ENCODE measurements around the gene FKBP14. TPM values are rescaled to one million over a fixed set of nuclear protein-coding genes. Genes with fewer than 3 reads are reported as not detected.
"Not testable (repeated sequence)": the region's sequence is repeated elsewhere in the genome, so short reads cannot be mapped to it uniquely, and the experiment has no call there.

Gene FKBP14
- total and polyA plus RNA-seq, 9 of the 15 experiments (the other 6 are each of a cell fraction or from before 2014, with no cell fraction given), result 5.3 to 27.9 (median 14.3) TPM

- TF ChIP-seq RAD21 (CRISPR knock-in tag; conservative IDR thresholded peaks at IDR 0.05 in 1 of 2, IDR thresholded peaks at IDR 0.05 in 1 of 2), result peak; percentile 51 to 83
- TF ChIP-seq ZNF263 (CRISPR knock-in tag; IDR thresholded peaks at IDR 0.05; ENCODE audit: borderline replicate concordance), result no peak
- TF ChIP-seq, protein P1, sequence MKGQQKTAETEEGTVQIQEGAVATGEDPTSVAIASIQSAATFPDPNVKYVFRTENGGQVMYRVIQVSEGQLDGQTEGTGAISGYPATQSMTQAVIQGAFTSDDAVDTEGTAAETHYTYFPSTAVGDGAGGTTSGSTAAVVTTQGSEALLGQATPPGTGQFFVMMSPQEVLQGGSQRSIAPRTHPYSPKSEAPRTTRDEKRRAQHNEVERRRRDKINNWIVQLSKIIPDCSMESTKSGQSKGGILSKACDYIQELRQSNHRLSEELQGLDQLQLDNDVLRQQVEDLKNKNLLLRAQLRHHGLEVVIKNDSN (CRISPR knock-in tag; IDR thresholded peaks at IDR 0.05), result no peak
- TF ChIP-seq ZNF561 (CRISPR knock-in tag; conservative IDR thresholded peaks at IDR 0.05), result no peak
- no peak for TF ChIP-seq ILK (tag; IDR thresholded peaks at IDR 0.05; ENCODE audit: borderline replicate concordance, low read depth)
- no peak for TF ChIP-seq SP1 (CRISPR knock-in tag; IDR thresholded peaks at IDR 0.05)
- no peak for TF ChIP-seq ZNF79 (CRISPR knock-in tag; IDR thresholded peaks at IDR 0.05; ENCODE audit: low read depth)
These were observed 36.1 kb upstream of the FKBP14 start (continued) for GRCh38 chr7:30062587-30062986.

DNA sequence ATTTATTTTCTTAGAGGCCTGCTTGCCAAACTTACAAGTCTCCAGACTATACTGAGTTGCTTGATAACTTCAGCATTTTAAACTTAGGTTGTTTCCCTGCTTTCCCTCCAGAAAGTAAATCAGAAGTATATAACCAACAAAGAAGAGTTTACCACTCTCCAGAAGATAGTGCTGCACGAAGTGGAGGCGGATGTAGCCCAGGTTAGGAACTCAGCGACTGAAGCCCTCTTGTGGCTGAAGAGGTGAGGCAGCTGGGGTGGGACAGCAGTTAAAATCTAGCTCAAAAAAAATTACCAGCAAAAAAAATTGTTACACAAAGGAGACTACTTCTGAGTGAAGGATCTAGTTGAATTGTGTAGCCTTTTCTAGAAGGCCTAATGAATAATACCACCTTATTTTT is 35.3 kb upstream of the FKBP14 start:
- not testable (repeated sequence) for BruUV-seq (replicated peaks); H3K27me3 ChIP-seq (ENCODE audit: control insufficient read depth in 2 of 2, insufficient read depth in 2 of 2, low read length in 2 of 2); H2AFZ ChIP-seq (ENCODE audit: low read depth, low read length); H3K4me1 ChIP-seq (replicated peaks in 1 of 2; ENCODE audit: control insufficient read depth in 2 of 2, insufficient read depth in 2 of 2, low read length in 2 of 2); H3K9ac ChIP-seq (ENCODE audit: insufficient read depth in 1 of 2, low read depth in 2 of 2, low read length in 2 of 2); H3K9me1 ChIP-seq (ENCODE audit: control insufficient read depth, insufficient read depth, low read length); H4K20me1 ChIP-seq (replicated peaks; ENCODE audit: control insufficient read depth, insufficient read depth, low read length); H3K79me2 ChIP-seq (ENCODE audit: control insufficient read depth, insufficient read depth, low read length); H3K9me3 ChIP-seq (replicated peaks; ENCODE audit: control insufficient read depth, insufficient read depth, low read depth, low read length); H3K4me2 ChIP-seq (ENCODE audit: insufficient read depth, low read length); H3K27ac ChIP-seq (ENCODE audit: extremely low read depth, low read depth, low read length); H3K4me3 ChIP-seq
- in situ Hi-C loops (cut with MboI) (loop anchor here (10.0 kb wide), 1 partner anchor 427 kb away; no protein-coding TSS in a partner anchor), intact Hi-C loops (cut with micrococcal nuclease) (loop anchor here (1.0 to 10.0 kb wide), 7 partner anchors 33 to 1137 kb away; partner anchors contain the start of gene PLEKHA8)
- DNase-seq (ENCODE audit: extremely low read depth in 1 of 4, low spot score in 3 of 4) (peak in 3 of 4 experiments; percentile 13 to 48 (median 17)), ATAC-seq (peak; percentile 100), FAIRE-seq (peak; percentile 96)
- peaks cover 19% of the 10 kb centered on the region; the same call in 1 of the 3 replicates for H3K36me3 ChIP-seq (ENCODE audit: control insufficient read depth, insufficient read depth, low read length)
- ChIA-PET CTCF (ENCODE audit: low intra/inter-chr PET ratio) (interaction anchor here (1.2 kb wide), 1 partner anchor 427 kb away, joined by 4 read pairs; no protein-coding TSS in a partner anchor), POLR2A (interaction anchor here (0.7 to 0.8 kb wide), 4 partner anchors 12 to 184 kb away, joined by 3 to 6 read pairs (median 4); no protein-coding TSS in a partner anchor)
- 34% methylated on average over 3 of the region's 3 CpGs for WGBS (ENCODE audit: insufficient coverage, low coverage, missing lambda C conversion rate)
- TF ChIP-seq, protein P2, sequence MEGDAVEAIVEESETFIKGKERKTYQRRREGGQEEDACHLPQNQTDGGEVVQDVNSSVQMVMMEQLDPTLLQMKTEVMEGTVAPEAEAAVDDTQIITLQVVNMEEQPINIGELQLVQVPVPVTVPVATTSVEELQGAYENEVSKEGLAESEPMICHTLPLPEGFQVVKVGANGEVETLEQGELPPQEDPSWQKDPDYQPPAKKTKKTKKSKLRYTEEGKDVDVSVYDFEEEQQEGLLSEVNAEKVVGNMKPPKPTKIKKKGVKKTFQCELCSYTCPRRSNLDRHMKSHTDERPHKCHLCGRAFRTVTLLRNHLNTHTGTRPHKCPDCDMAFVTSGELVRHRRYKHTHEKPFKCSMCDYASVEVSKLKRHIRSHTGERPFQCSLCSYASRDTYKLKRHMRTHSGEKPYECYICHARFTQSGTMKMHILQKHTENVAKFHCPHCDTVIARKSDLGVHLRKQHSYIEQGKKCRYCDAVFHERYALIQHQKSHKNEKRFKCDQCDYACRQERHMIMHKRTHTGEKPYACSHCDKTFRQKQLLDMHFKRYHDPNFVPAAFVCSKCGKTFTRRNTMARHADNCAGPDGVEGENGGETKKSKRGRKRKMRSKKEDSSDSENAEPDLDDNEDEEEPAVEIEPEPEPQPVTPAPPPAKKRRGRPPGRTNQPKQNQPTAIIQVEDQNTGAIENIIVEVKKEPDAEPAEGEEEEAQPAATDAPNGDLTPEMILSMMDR (IDR thresholded peaks at IDR 0.05 in 2 of 3, conservative IDR thresholded peaks at IDR 0.05 in 1 of 3; ENCODE audit: insufficient read depth in 2 of 3, low read depth in 1 of 3, low read length in 3 of 3), result peak; percentile 43 to 57 (median 52); a peak in 4 of 6 replicates
- peak; percentile 52 to 76 for TF ChIP-seq RAD21 (CRISPR knock-in tag; conservative IDR thresholded peaks at IDR 0.05 in 1 of 2, IDR thresholded peaks at IDR 0.05 in 1 of 2)
- TF ChIP-seq, protein P3, sequence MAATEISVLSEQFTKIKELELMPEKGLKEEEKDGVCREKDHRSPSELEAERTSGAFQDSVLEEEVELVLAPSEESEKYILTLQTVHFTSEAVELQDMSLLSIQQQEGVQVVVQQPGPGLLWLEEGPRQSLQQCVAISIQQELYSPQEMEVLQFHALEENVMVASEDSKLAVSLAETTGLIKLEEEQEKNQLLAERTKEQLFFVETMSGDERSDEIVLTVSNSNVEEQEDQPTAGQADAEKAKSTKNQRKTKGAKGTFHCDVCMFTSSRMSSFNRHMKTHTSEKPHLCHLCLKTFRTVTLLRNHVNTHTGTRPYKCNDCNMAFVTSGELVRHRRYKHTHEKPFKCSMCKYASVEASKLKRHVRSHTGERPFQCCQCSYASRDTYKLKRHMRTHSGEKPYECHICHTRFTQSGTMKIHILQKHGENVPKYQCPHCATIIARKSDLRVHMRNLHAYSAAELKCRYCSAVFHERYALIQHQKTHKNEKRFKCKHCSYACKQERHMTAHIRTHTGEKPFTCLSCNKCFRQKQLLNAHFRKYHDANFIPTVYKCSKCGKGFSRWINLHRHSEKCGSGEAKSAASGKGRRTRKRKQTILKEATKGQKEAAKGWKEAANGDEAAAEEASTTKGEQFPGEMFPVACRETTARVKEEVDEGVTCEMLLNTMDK (IDR thresholded peaks at IDR 0.05; ENCODE audit: borderline replicate concordance, insufficient read depth, low read depth, low read length, poor library complexity, severe bottlenecking), result peak; percentile 65
